GM12878 (cell line): ENCODE data around the gene PRRC2A. TPM values are rescaled to one million over a fixed set of nuclear protein-coding genes. Genes with fewer than 3 reads are reported as not detected.

Experiments
- ASH2L ChIP-seq: fragments of 300-600, 200-600 bp; sonication (generic); IDR thresholded peaks from 2 replicates; pipeline ENCODE4 v1.6.1; 2017; ENCODE audit warnings: low read depth, mild to moderate bottlenecking, borderline replicate concordance
- BACH1 ChIP-seq: fragments of 450-650 bp; IDR thresholded peaks from 2 replicates; pipeline ENCODE4 v1.6.1; 2017; ENCODE audit warnings: mild to moderate bottlenecking, borderline replicate concordance
- BMI1 ChIP-seq: fragments of 450-650 bp; IDR thresholded peaks from 2 replicates; pipeline ENCODE4 v1.6.1; 2016; ENCODE audit warnings: mild to moderate bottlenecking, moderate library complexity, borderline replicate concordance
- CBX5 ChIP-seq: sonication (generic); IDR thresholded peaks from 2 replicates; pipeline ENCODE4 v1.6.1; 2016; ENCODE audit warnings: low read depth, moderate library complexity, mild to moderate bottlenecking, inconsistent platforms
- CEBPB ChIP-seq, 2 experiments: fragments of 150-350 bp in 1 of 2; IDR thresholded peaks; 2 replicates each; pipeline ENCODE4 v1.6.1; 2012 to 2014; ENCODE audit warnings: low read depth in 2 of 2, low read length in 2 of 2, borderline replicate concordance in 1 of 2, inconsistent platforms in 1 of 2
- CHD4 ChIP-seq: fragments of 200-600 bp; sonication (generic); IDR thresholded peaks from 2 replicates; pipeline ENCODE4 v1.6.1; 2016; ENCODE audit warnings: mild to moderate bottlenecking
- EP300 ChIP-seq, 2 experiments: fragments of 150-350 bp in 1 of 2; IDR thresholded peaks; 2 replicates each; pipeline ENCODE4 v1.6.1; 2011 to 2012; ENCODE audit warnings: low read depth in 2 of 2, low read length in 2 of 2, borderline replicate concordance in 1 of 2, improper control_type of control experiment in 1 of 2, inconsistent platforms in 1 of 2; ENCODE audit not compliant: control insufficient read depth in 1 of 2
- FOXK2 ChIP-seq: fragments of 450-650 bp; IDR thresholded peaks from 2 replicates; pipeline ENCODE4 v1.6.1; 2017; ENCODE audit warnings: mild to moderate bottlenecking, moderate library complexity
- GATAD2B ChIP-seq: fragments of 450-650 bp; conservative IDR thresholded peaks from 2 replicates; pipeline ENCODE4 v1.6.1; 2017; ENCODE audit warnings: low read depth, mild to moderate bottlenecking, moderate library complexity
- MEF2A ChIP-seq: IDR thresholded peaks from 2 replicates; pipeline ENCODE4 v1.6.1; 2011; ENCODE audit warnings: low read depth, mild to moderate bottlenecking, low read length, moderate library complexity; ENCODE audit not compliant: insufficient read depth
- MTA3 ChIP-seq: IDR thresholded peaks from 2 replicates; pipeline ENCODE4 v1.6.1; 2012; ENCODE audit warnings: low read length, inconsistent platforms, borderline replicate concordance
- NR2C2 ChIP-seq: IDR thresholded peaks from 2 replicates; pipeline ENCODE4 v1.6.1; 2011; ENCODE audit warnings: borderline replicate concordance, low read depth; ENCODE audit not compliant: control insufficient read depth, insufficient read length
- NRF1 ChIP-seq: conservative IDR thresholded peaks from 2 replicates; pipeline ENCODE4 v1.6.1; 2011; ENCODE audit warnings: mild to moderate bottlenecking, low read depth, low read length, improper control_type of control experiment
- PAX5 ChIP-seq: IDR thresholded peaks from 2 replicates; pipeline ENCODE4 v1.6.1; 2011; ENCODE audit warnings: low read depth, low read length, borderline replicate concordance
- PML ChIP-seq: IDR thresholded peaks from 2 replicates; pipeline ENCODE4 v1.6.1; 2012; ENCODE audit warnings: low read length, inconsistent platforms
- POLR2AphosphoS2 ChIP-seq: IDR thresholded peaks from 2 replicates; pipeline ENCODE4 v1.6.1; 2011; ENCODE audit warnings: low read depth, mild to moderate bottlenecking, low read length, improper control_type of control experiment, moderate library complexity
- POLR2AphosphoS5 ChIP-seq: IDR thresholded peaks from 2 replicates; pipeline ENCODE4 v1.6.1; 2011; ENCODE audit warnings: mild to moderate bottlenecking, low read length, inconsistent platforms
- RB1 ChIP-seq: fragments of 450-650 bp; formaldehyde crosslinking; IDR thresholded peaks from 2 replicates; pipeline ENCODE4 v1.6.1; 2017; ENCODE audit warnings: mild to moderate bottlenecking, borderline replicate concordance
- RBBP5 ChIP-seq: fragments of 200-600 bp; sonication (generic); conservative IDR thresholded peaks from 2 replicates; pipeline ENCODE4 v1.6.1; 2016
- RELA ChIP-seq: fragments of 450-650 bp; IDR thresholded peaks from 2 replicates; pipeline ENCODE4 v1.8.0; 2014; ENCODE audit warnings: borderline replicate concordance; ENCODE audit not compliant: partially characterized antibody
- TBL1XR1 ChIP-seq: IDR thresholded peaks from 2 replicates; pipeline ENCODE4 v1.6.1; 2012; ENCODE audit warnings: low read depth, low read length, improper control_type of control experiment
- TCF3 ChIP-seq: IDR thresholded peaks from 2 replicates; pipeline ENCODE4 v1.6.1; 2012; ENCODE audit warnings: low read depth, mild to moderate bottlenecking, low read length, borderline replicate concordance; ENCODE audit not compliant: insufficient read depth
- ZNF207 ChIP-seq: fragments of 450-650 bp; IDR thresholded peaks from 2 replicates; pipeline ENCODE4 v1.6.1; 2014; ENCODE audit warnings: antibody characterized with exemption, mild to moderate bottlenecking, borderline replicate concordance
- ZNF384 ChIP-seq: IDR thresholded peaks from 2 replicates; pipeline ENCODE4 v1.6.1; 2012; ENCODE audit warnings: low read depth, mild to moderate bottlenecking, low read length, improper control_type of control experiment, borderline replicate concordance
- polyA plus RNA-seq, 11 experiments: library from polyadenylated mRNA; depleted of rRNA in 4 of 11; unstranded in 6 of 11; stranded (reverse) in 5 of 11; fragments of >200 nt; fragmentation: Nextera tagmentation in 4 of 11; fragmentation: Illumina TruSeq in 1 of 11; extraction: Ambion mirVana in 4 of 11; extraction: Trizol in 1 of 11; gene quantifications; 1 replicate in 1 of 11; 2 replicates in 10 of 11; pipeline versions ENCODE4 v1.2.1 to v1.2.3, GENCODE V29; 2011 to 2016; ENCODE audit warnings: inconsistent platforms in 2 of 11, missing spikeins in 2 of 11, low read depth in 1 of 11
- total RNA-seq, 4 experiments: library from RNA; depleted of rRNA in 3 of 4; stranded (reverse); fragments of >200 nt in 3 of 4; fragmentation: Illumina TruSeq in 1 of 4; extraction: Trizol in 1 of 4; gene quantifications; 2 replicates each; pipeline versions ENCODE4 v1.2.1 to v1.2.3, GENCODE V29; 2013 to 2021
- TF ChIP-seq, protein P1 (sequence below): fragments of 450-650 bp; IDR thresholded peaks from 2 replicates; pipeline ENCODE4 v1.6.1; 2016; ENCODE audit warnings: mild to moderate bottlenecking
- TF ChIP-seq, protein P2 (sequence below): fragments of 450-650 bp; IDR thresholded peaks from 2 replicates; pipeline ENCODE4 v1.6.1; 2017; ENCODE audit warnings: mild to moderate bottlenecking, low read depth, inconsistent platforms; ENCODE audit not compliant: poor library complexity, severe bottlenecking

PRRC2A gene
- total and polyA plus RNA-seq, 10 of the 15 experiments (the other 5 are each of a cell fraction or from before 2014, with no cell fraction given): 0.40 to 244 (median 61.3) TPM

DNA sequence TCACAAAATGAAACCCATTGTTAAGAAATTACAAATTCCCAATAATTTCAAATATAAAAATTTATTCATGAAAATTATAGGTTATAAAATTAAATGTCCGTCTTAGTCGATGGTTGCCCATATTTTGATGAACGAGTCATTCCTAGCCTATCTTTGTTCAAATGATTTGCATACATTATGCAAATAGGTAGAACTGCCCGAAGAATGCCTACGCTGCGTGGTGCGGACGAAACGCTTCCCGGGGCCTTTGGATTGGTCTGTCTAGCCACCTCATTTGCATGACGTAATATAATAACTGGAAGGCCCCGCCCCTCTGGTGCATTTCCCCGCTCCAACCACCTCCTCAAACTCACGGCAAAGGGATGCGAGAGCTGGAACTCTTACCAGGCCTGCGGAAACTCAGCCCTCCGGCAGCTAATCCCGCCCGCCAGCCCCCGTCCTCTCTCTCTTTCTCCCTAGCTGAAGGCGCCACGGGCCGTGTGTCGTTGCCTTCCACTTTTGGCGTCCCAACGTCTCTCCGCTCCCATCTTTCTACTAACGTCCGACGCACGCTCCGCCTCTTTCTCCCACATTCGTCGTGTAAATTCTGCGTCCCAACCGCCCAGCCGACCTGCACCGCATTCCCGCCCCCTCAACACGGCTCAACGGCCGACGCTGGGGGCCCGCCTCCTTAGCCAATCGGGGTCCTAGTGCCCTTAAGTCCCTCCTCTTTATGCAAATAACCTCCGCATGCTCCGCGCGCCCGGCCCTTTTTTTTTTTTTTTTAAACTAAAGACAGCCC lies 520 bp upstream of the PRRC2A start (continued):
- TF ChIP-seq ASH2L: no peak
- no peak; the same call in 1 of the 2 replicates for TF ChIP-seq FOXK2
- TF ChIP-seq ZNF384: peak; percentile 99
- TF ChIP-seq, protein P1, sequence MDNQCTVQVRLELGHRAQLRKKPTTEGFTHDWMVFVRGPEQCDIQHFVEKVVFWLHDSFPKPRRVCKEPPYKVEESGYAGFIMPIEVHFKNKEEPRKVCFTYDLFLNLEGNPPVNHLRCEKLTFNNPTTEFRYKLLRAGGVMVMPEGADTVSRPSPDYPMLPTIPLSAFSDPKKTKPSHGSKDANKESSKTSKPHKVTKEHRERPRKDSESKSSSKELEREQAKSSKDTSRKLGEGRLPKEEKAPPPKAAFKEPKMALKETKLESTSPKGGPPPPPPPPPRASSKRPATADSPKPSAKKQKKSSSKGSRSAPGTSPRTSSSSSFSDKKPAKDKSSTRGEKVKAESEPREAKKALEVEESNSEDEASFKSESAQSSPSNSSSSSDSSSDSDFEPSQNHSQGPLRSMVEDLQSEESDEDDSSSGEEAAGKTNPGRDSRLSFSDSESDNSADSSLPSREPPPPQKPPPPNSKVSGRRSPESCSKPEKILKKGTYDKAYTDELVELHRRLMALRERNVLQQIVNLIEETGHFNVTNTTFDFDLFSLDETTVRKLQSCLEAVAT: peak; percentile 84
- TF ChIP-seq CHD4: no peak
- TF ChIP-seq CEBPB (IDR thresholded peaks at IDR 0.05; ENCODE audit: borderline replicate concordance in 1 of 2, low read depth in 2 of 2, low read length in 2 of 2): no peak
- peak in 1 of 2 experiments; percentile 35; a peak in 1 of 4 replicates for TF ChIP-seq EP300 (IDR thresholded peaks at IDR 0.05; ENCODE audit: borderline replicate concordance in 1 of 2, control insufficient read depth in 1 of 2, low read depth in 2 of 2, low read length in 2 of 2)
- peak; percentile 11 for TF ChIP-seq GATAD2B
- TF ChIP-seq RBBP5: no peak
- peak; percentile 69 for TF ChIP-seq POLR2AphosphoS2
- 0 out of 2 replicates have a peak, but pooled peaks have one; percentile 16 for TF ChIP-seq CBX5
- peak; percentile 54; the same call in 1 of the 2 replicates for TF ChIP-seq TBL1XR1
- TF ChIP-seq TCF3: 0 out of 2 replicates have a peak, but pooled peaks have one; percentile 69
- TF ChIP-seq BMI1: no peak
- no peak for TF ChIP-seq MTA3
- peak; percentile 92 for TF ChIP-seq BACH1
- TF ChIP-seq NR2C2: no peak
- TF ChIP-seq NRF1: peak; percentile 25; the same call in 1 of the 2 replicates
- peak; percentile 57; the same call in 1 of the 2 replicates for TF ChIP-seq RB1
- peak; percentile 96 for TF ChIP-seq PML
- TF ChIP-seq MEF2A: no peak
- TF ChIP-seq POLR2AphosphoS5: peak; percentile 98
- peak; percentile 97; the same call in 1 of the 2 replicates for TF ChIP-seq ZNF207
- TF ChIP-seq RELA: peak; percentile 82
- TF ChIP-seq, protein P2, sequence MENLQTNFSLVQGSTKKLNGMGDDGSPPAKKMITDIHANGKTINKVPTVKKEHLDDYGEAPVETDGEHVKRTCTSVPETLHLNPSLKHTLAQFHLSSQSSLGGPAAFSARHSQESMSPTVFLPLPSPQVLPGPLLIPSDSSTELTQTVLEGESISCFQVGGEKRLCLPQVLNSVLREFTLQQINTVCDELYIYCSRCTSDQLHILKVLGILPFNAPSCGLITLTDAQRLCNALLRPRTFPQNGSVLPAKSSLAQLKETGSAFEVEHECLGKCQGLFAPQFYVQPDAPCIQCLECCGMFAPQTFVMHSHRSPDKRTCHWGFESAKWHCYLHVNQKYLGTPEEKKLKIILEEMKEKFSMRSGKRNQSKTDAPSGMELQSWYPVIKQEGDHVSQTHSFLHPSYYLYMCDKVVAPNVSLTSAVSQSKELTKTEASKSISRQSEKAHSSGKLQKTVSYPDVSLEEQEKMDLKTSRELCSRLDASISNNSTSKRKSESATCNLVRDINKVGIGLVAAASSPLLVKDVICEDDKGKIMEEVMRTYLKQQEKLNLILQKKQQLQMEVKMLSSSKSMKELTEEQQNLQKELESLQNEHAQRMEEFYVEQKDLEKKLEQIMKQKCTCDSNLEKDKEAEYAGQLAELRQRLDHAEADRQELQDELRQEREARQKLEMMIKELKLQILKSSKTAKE: peak; percentile 66
- TF ChIP-seq PAX5: peak; percentile 56; the same call in 1 of the 2 replicates
